HCT116 (cell line): ENCODE measurements around the gene CLASP1. TPM values are rescaled to one million over a fixed set of nuclear protein-coding genes. Genes with fewer than 3 reads are reported as not detected.

Experiments
- ATAC-seq: fragments of 200-7000 bp; cut with Tn5 transposase; 2 replicates; pipeline ENCODE4 v1.9.1; 2020; ENCODE audit warnings: mild to moderate bottlenecking, moderate library complexity
- BruUV-seq: library from RNA; stranded (reverse); fragments of 400-500 nt; replicated peaks from 2 replicates; lab custom pipeline; 2021; lab: Mats Ljungman, UMichigan
- CTCF ChIA-PET: fragments of 300-600 bp; sonication (Branson Sonifier 250); formaldehyde crosslinking; loops from one replicate; lab custom pipeline; 2021; ENCODE audit warnings: antibody characterized with exemption; lab: Charles Lee
- POLR2A ChIA-PET: fragments of 300-600, 350-600 bp; sonication (Branson Sonifier 250); formaldehyde crosslinking; loops from one replicate; lab custom pipeline; 2021; ENCODE audit warnings: antibody characterized with exemption; lab: Charles Lee
- RAD21 ChIA-PET, 2 experiments: fragments of 300-600 bp; sonication (Branson Sonifier 250); formaldehyde crosslinking; loops; one replicate each; lab custom pipeline; 2023; ENCODE audit warnings: low total read pairs in 2 of 2; ENCODE audit not compliant: uncharacterized antibody in 2 of 2, unreplicated experiment in 2 of 2, low non-redundant PET in 1 of 2; lab: Charles Lee
- DNase-seq: peaks from one replicate; pipeline ENCODE4 v3.0.0-alpha.2; 2010; ENCODE audit warnings: low read depth, low spot score
- H2AFZ ChIP-seq: fragments of 200-600 bp; shearing (Covaris generic), sonication (generic); 2 replicates; pipeline ENCODE4 v1.6.1; 2017; ENCODE audit warnings: low read depth, mixed run types, mixed read lengths, antibody characterized with exemption, low read length; ENCODE audit not compliant: poor library complexity, severe bottlenecking
- H3K27ac ChIP-seq: 2 replicates; pipeline ENCODE4 v1.5.1; 2012; ENCODE audit warnings: low read depth, low read length
- H3K27me3 ChIP-seq: fragments of 200-600 bp; sonication (generic); 2 replicates; pipeline ENCODE4 v1.6.1; 2016; ENCODE audit warnings: mixed run types, low read length, mixed read lengths; ENCODE audit not compliant: insufficient read depth
- H3K36me3 ChIP-seq, 2 experiments: fragments of 200-500 bp in 1 of 2; fragments of 200-600 bp in 1 of 2; sonication (Bioruptor generic) in 1 of 2; sonication (generic) in 1 of 2; 2 replicates each; pipeline versions ENCODE4 v1.5.1 to v1.6.1; 2014 to 2016; ENCODE audit warnings: low read length in 2 of 2, inconsistent platforms in 1 of 2, mixed read lengths in 1 of 2, mixed run types in 1 of 2; ENCODE audit not compliant: insufficient read depth in 2 of 2, control insufficient read depth in 1 of 2
- H3K4me1 ChIP-seq, 2 experiments: fragments of 200-600 bp in 1 of 2; sonication (generic) in 1 of 2; 2 replicates each; pipeline versions ENCODE4 v1.5.1 to v1.6.1; 2012 to 2017; ENCODE audit warnings: low read length in 2 of 2, inconsistent platforms in 1 of 2, mild to moderate bottlenecking in 1 of 2, mixed read lengths in 1 of 2, mixed run types in 1 of 2, moderate library complexity in 1 of 2; ENCODE audit not compliant: insufficient read depth in 2 of 2, control insufficient read depth in 1 of 2
- H3K4me2 ChIP-seq: fragments of 200-600 bp; sonication (generic); 2 replicates; pipeline ENCODE4 v1.6.1; 2017; ENCODE audit warnings: mixed run types, low read length, mixed read lengths
- H3K4me3 ChIP-seq, 2 experiments: fragments of 200-600 bp in 1 of 2; sonication (generic) in 1 of 2; replicated peaks in 1 of 2; 2 replicates each; pipeline ENCODE4 v1.5.1; 2011 to 2016; ENCODE audit warnings: low read length in 2 of 2, control low read depth in 1 of 2, low read depth in 1 of 2, mild to moderate bottlenecking in 1 of 2, mixed read lengths in 1 of 2, mixed run types in 1 of 2
- H3K79me2 ChIP-seq: fragments of 200-600 bp; sonication (generic); 2 replicates; pipeline ENCODE4 v1.6.1; 2017; ENCODE audit warnings: mild to moderate bottlenecking, mixed run types, low read length, moderate library complexity, mixed read lengths; ENCODE audit not compliant: insufficient read depth
- H3K9ac ChIP-seq: fragments of 200-600 bp; sonication (generic); 2 replicates; pipeline ENCODE4 v1.6.1; 2016; ENCODE audit warnings: low read length, mixed read lengths
- H3K9me2 ChIP-seq: fragments of 200-600 bp; sonication (generic), shearing (Covaris generic); 2 replicates; pipeline ENCODE4 v1.6.1; 2017; ENCODE audit warnings: mixed run types, mild to moderate bottlenecking, moderate library complexity; ENCODE audit not compliant: insufficient read depth
- H3K9me3 ChIP-seq, 2 experiments: fragments of 200-500 bp in 1 of 2; fragments of 200-600 bp in 1 of 2; sonication (Bioruptor generic) in 1 of 2; sonication (generic) in 1 of 2; 2 replicates each; pipeline ENCODE4 v1.6.1; 2014 to 2017; ENCODE audit warnings: low read length in 2 of 2, mixed read lengths in 2 of 2, inconsistent platforms in 1 of 2, low read depth in 1 of 2, mild to moderate bottlenecking in 1 of 2, mixed run types in 1 of 2, moderate library complexity in 1 of 2; ENCODE audit not compliant: control insufficient read depth in 1 of 2, insufficient read depth in 1 of 2
- H4K20me1 ChIP-seq: fragments of 200-600 bp; sonication (generic), shearing (Covaris generic); 2 replicates; pipeline ENCODE4 v1.6.1; 2017; ENCODE audit warnings: mixed run types, mild to moderate bottlenecking, moderate library complexity; ENCODE audit not compliant: insufficient read depth
- CBX3 ChIP-seq: IDR thresholded peaks from 2 replicates; pipeline ENCODE4 v1.6.1; 2012; ENCODE audit warnings: low read depth
- CEBPB ChIP-seq: IDR thresholded peaks from 2 replicates; pipeline ENCODE4 v1.6.1; 2012; ENCODE audit warnings: low read depth
- YY1 ChIP-seq: IDR thresholded peaks from 2 replicates; pipeline ENCODE4 v1.6.1; 2011; ENCODE audit warnings: low read length, low read depth, moderate library complexity, mild to moderate bottlenecking; ENCODE audit not compliant: insufficient replicate concordance; ENCODE audit errors: extremely low read depth
- intact Hi-C: fragments of 100-400 bp; cut with micrococcal nuclease; formaldehyde crosslinking; loops from 2 replicates; pipeline ENCODE4 v1.10.0; 2022
- total RNA-seq: library from RNA; stranded (reverse); gene quantifications from one replicate; pipeline ENCODE4 v1.2.1, GENCODE V29; 2021; ENCODE audit not compliant: unreplicated experiment
- TF ChIP-seq, protein P1 (sequence below): IDR thresholded peaks from 2 replicates; pipeline ENCODE4 v1.6.1; 2012; ENCODE audit warnings: low read depth
- TF ChIP-seq, protein P2 (sequence below): IDR thresholded peaks from 2 replicates; pipeline ENCODE4 v1.6.1; 2012

The CLASP1 gene
- total RNA-seq, 1 experiment from 2014 or later: 41.9 TPM

DNA sequence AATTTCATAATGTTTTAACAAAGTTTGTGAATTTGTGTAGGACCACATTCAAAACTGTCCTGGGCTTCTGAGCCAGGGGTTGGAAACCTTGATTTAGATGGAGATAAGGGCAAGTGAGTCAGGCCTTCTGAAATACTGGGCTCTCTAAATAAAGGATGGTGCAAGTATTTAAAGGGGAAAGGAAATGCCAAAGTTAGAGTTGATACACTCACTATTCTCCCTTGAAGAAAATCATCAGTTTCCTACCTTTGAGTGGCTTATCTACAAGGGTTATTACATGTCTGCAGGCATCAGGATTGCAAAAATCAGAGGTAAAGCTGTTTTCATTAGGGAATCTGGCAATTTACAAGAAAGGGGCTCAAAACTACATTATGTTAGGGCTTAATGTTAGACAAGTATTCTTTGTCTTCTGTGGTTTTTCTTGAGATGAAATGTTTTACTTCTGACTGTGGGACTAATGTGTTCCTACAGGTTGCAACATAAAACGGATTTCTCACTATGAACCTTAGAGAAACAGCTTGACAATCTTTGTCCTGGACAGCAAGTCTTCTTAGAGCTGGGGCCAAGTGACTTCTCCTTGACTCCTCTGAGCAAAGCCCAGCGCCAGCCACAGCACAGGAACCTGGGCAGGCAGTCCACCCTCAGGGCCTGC, 87.5 kb downstream of the CLASP1 start (continued):
- TF ChIP-seq, protein P1, sequence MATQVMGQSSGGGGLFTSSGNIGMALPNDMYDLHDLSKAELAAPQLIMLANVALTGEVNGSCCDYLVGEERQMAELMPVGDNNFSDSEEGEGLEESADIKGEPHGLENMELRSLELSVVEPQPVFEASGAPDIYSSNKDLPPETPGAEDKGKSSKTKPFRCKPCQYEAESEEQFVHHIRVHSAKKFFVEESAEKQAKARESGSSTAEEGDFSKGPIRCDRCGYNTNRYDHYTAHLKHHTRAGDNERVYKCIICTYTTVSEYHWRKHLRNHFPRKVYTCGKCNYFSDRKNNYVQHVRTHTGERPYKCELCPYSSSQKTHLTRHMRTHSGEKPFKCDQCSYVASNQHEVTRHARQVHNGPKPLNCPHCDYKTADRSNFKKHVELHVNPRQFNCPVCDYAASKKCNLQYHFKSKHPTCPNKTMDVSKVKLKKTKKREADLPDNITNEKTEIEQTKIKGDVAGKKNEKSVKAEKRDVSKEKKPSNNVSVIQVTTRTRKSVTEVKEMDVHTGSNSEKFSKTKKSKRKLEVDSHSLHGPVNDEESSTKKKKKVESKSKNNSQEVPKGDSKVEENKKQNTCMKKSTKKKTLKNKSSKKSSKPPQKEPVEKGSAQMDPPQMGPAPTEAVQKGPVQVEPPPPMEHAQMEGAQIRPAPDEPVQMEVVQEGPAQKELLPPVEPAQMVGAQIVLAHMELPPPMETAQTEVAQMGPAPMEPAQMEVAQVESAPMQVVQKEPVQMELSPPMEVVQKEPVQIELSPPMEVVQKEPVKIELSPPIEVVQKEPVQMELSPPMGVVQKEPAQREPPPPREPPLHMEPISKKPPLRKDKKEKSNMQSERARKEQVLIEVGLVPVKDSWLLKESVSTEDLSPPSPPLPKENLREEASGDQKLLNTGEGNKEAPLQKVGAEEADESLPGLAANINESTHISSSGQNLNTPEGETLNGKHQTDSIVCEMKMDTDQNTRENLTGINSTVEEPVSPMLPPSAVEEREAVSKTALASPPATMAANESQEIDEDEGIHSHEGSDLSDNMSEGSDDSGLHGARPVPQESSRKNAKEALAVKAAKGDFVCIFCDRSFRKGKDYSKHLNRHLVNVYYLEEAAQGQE: no peak

DNA sequence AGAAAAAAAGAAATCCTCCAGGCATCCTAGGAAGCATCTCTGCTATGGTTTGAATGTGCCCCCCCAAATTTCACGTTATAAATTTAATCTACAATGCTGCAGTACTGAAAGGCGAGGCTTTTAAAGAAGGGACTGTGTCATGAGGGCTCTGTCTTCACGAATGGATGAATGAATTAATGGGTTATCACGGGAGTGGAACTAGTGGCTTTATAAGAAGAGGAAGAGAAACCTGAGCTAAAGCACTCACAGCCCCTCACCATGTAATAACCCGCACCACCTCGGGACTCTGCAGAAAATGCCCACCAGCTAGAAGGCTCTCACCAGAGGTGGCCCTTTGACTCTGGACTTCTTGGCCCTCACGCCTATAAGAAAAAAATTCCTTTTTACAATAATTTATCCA, 90.9 kb downstream of the CLASP1 start:
- RAD21 ChIA-PET: no interaction called here
- H2AFZ ChIP-seq: no peak overlapping the region
- POLR2A ChIA-PET: no interaction called here
- H3K36me3 ChIP-seq: no peaks in the 10 kb centered on the region
- no peak for TF ChIP-seq CEBPB
- TF ChIP-seq YY1: no peak
- TF ChIP-seq CBX3: no peak
- TF ChIP-seq, protein P2, sequence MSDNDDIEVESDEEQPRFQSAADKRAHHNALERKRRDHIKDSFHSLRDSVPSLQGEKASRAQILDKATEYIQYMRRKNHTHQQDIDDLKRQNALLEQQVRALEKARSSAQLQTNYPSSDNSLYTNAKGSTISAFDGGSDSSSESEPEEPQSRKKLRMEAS: no peak
- TF ChIP-seq, protein P1: no peak
- H3K27ac ChIP-seq: no peak overlapping the region
- no peaks in the 10 kb centered on the region for H4K20me1 ChIP-seq
- no peak overlapping the region for H3K9ac ChIP-seq
- CTCF ChIA-PET: no interaction called here
- intact Hi-C loops: no loop called here
- no peaks in the 10 kb centered on the region for H3K9me2 ChIP-seq
- no peaks in the 10 kb centered on the region for H3K9me3 ChIP-seq
- no TSS peak for BruUV-seq
- H3K4me1 ChIP-seq: no peaks in the 10 kb centered on the region
- H3K27me3 ChIP-seq: no peaks in the 10 kb centered on the region
- no peak overlapping the region for H3K4me3 ChIP-seq
- no peak overlapping the region for H3K4me2 ChIP-seq
- ATAC-seq: no peak
- DNase-seq: no peak
- H3K79me2 ChIP-seq: peaks cover 30% of the 10 kb centered on the region
